Endothelial cell (in vitro differentiated cells): Measurements from ENCODE around the gene CAPSL. TPM values are rescaled to one million over a fixed set of nuclear protein-coding genes. Genes with fewer than 3 reads are reported as not detected.

Experiments used
- DNase-seq: peaks from one replicate; pipeline ENCODE4 v3.0.0; 2021; ENCODE audit warnings: low spot score
- H3K27ac Mint-ChIP-seq: one replicate; pipeline ENCODE4 v1.8.0; 2021; ENCODE audit warnings: mixed read lengths, inconsistent platforms; ENCODE audit not compliant: unreplicated experiment
- H3K27me3 Mint-ChIP-seq: one replicate; pipeline ENCODE4 v1.8.0; 2021; ENCODE audit warnings: mild to moderate bottlenecking, moderate library complexity, mixed read lengths, inconsistent platforms; ENCODE audit not compliant: unreplicated experiment
- H3K36me3 Mint-ChIP-seq: one replicate; pipeline ENCODE4 v1.8.0; 2021; ENCODE audit warnings: mild to moderate bottlenecking, low read depth, mixed read lengths, inconsistent platforms; ENCODE audit not compliant: unreplicated experiment
- H3K4me1 Mint-ChIP-seq: one replicate; pipeline ENCODE4 v1.8.0; 2021; ENCODE audit warnings: mild to moderate bottlenecking, mixed read lengths, inconsistent platforms; ENCODE audit not compliant: unreplicated experiment
- H3K4me3 Mint-ChIP-seq: one replicate; pipeline ENCODE4 v1.8.0; 2021; ENCODE audit warnings: mild to moderate bottlenecking, mixed read lengths, inconsistent platforms; ENCODE audit not compliant: unreplicated experiment
- H3K9me3 Mint-ChIP-seq: one replicate; pipeline ENCODE4 v1.8.0; 2021; ENCODE audit warnings: mixed read lengths, inconsistent platforms; ENCODE audit not compliant: unreplicated experiment
- total RNA-seq: library from RNA; stranded (reverse); fragmentation: NEBNext Ultra II Directional; extraction: Animal tissue kit (Norgen Biotek cat#: 25700); gene quantifications from one replicate; pipeline ENCODE4 v1.2.1, GENCODE V29; 2021; ENCODE audit not compliant: unreplicated experiment
- TF ChIP-seq, protein P1 (sequence below): fragments of 200-600 bp; sonication (generic); IDR thresholded peaks from one replicate; pipeline ENCODE4 v1.5.0; 2021; ENCODE audit warnings: antibody characterized with exemption; ENCODE audit not compliant: unreplicated experiment

CAPSL gene
- total RNA-seq, 1 donor from 2014 or later = not detected

DNA sequence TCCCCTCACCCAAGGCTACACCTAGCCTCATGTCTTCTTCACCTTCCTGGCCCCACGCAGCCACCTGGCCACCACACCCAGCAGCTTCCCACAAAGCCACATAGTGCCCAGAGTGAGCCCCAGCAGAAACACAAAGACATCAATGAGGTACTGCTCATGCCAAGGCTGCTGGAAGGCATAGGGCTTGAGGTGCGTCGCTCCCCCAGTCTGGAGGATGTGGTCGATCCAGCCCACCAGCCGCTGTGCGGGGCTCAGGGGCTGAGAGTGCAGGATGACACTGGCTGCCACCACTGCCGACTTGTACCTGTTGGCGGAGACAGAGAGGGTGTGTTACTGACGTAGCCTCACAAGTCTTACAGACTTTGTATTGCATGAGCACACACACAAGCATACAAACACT, 15.8 kb upstream of the CAPSL start:
- Mint-ChIP-seq H3K4me3 (no peak overlapping the region), H3K9me3 (no peaks in the 10 kb centered on the region), H3K4me1 (no peaks in the 10 kb centered on the region), H3K27ac (no peak overlapping the region), H3K36me3 (no peaks in the 10 kb centered on the region), H3K27me3 (no peaks in the 10 kb centered on the region)
- TF ChIP-seq, protein P1, sequence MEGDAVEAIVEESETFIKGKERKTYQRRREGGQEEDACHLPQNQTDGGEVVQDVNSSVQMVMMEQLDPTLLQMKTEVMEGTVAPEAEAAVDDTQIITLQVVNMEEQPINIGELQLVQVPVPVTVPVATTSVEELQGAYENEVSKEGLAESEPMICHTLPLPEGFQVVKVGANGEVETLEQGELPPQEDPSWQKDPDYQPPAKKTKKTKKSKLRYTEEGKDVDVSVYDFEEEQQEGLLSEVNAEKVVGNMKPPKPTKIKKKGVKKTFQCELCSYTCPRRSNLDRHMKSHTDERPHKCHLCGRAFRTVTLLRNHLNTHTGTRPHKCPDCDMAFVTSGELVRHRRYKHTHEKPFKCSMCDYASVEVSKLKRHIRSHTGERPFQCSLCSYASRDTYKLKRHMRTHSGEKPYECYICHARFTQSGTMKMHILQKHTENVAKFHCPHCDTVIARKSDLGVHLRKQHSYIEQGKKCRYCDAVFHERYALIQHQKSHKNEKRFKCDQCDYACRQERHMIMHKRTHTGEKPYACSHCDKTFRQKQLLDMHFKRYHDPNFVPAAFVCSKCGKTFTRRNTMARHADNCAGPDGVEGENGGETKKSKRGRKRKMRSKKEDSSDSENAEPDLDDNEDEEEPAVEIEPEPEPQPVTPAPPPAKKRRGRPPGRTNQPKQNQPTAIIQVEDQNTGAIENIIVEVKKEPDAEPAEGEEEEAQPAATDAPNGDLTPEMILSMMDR = no peak
- DNase-seq = no peak

DNA sequence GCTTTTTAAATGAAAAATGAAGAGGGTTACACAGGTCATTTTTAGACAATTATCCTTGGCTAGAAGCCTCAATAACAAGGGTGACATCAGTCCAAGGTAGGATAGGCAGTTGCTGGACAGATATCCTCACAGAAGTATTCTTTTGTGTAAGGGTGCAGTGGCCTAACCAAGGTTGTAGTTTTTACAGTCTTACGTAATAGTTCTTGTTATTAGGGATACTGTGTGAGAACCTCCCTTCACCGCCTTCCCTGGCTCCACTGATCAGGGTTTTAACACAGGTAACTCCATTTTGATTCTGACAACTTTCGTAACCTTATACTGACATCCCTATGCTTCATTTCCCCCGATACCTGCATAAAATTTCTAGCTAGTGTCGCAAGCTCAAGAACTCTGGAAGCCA, 8.7 kb upstream of the CAPSL start:
- no peaks in the 10 kb centered on the region for H3K36me3 Mint-ChIP-seq
- no peak overlapping the region for H3K4me3 Mint-ChIP-seq
- H3K4me1 Mint-ChIP-seq = no peaks in the 10 kb centered on the region
- TF ChIP-seq, protein P1 = no peak
- H3K9me3 Mint-ChIP-seq = no peaks in the 10 kb centered on the region
- no peak overlapping the region for H3K27ac Mint-ChIP-seq
- H3K27me3 Mint-ChIP-seq = peaks cover 3% of the 10 kb centered on the region
- no peak for DNase-seq

DNA sequence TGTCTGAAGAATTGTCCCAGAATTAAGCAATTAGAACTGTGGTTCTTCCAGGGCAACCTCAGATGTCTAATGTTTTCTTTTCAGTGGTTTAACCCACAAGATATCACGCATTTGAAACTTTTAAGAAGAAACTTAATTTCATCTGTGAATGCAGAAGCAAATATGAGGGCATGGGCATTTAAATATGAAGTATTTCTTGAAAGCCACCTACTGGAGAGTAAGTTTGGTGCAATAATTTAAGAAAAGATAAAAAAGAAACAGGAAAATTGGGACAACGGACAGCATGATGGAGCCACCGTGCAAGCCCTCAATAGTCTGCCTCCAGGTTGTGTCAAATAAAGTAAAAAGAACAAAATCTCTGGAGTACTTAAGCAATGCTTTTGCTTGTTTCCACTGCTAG, 1.2 kb upstream of the CAPSL start:
- no peaks in the 10 kb centered on the region for H3K4me1 Mint-ChIP-seq
- no peak for DNase-seq
- peaks cover 2% of the 10 kb centered on the region for H3K27me3 Mint-ChIP-seq
- H3K4me3 Mint-ChIP-seq = no peak overlapping the region
- H3K27ac Mint-ChIP-seq = no peak overlapping the region
- no peaks in the 10 kb centered on the region for H3K36me3 Mint-ChIP-seq
- no peaks in the 10 kb centered on the region for H3K9me3 Mint-ChIP-seq
- TF ChIP-seq, protein P1 = peak; percentile 53

DNA sequence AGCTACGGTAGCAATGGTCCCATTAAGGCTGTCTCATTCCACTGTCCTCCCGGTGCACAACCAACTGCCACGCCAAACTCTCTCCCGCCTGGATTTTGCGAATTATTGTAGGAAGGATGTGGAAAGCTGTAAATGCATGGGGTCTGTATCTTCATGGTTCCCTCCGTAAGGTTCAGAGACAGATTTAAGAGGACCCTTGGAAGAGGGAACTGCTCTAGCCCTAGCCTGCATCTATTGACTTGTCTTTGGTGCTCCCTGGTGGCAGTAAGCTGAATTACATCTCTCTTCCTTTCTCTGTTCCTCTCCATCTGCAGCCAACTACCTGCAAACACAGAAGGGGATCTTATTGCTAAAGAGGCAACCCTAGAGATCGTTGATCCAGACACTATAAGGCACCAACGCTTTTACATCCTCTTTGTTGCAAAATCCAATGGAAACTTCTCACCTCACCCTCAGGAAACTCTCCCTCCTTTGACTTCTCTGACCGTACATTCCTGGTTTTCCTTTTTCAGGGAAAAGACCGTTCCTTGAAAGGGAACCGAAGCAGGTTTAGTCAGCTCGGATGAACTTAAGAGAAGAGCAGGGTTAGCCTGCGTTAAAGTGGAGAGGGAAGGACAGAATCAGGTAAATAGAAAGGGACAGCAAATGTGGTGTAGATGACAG, 11.9 kb downstream of the CAPSL start:
- Mint-ChIP-seq H3K4me1 (peaks cover 3% of the 10 kb centered on the region), H3K4me3 (no peak overlapping the region), H3K9me3 (no peaks in the 10 kb centered on the region), H3K27ac (no peak overlapping the region), H3K27me3 (peaks cover 7% of the 10 kb centered on the region), H3K36me3 (no peaks in the 10 kb centered on the region)
- DNase-seq = peak; percentile 67
- TF ChIP-seq, protein P1 = peak; percentile 89

DNA sequence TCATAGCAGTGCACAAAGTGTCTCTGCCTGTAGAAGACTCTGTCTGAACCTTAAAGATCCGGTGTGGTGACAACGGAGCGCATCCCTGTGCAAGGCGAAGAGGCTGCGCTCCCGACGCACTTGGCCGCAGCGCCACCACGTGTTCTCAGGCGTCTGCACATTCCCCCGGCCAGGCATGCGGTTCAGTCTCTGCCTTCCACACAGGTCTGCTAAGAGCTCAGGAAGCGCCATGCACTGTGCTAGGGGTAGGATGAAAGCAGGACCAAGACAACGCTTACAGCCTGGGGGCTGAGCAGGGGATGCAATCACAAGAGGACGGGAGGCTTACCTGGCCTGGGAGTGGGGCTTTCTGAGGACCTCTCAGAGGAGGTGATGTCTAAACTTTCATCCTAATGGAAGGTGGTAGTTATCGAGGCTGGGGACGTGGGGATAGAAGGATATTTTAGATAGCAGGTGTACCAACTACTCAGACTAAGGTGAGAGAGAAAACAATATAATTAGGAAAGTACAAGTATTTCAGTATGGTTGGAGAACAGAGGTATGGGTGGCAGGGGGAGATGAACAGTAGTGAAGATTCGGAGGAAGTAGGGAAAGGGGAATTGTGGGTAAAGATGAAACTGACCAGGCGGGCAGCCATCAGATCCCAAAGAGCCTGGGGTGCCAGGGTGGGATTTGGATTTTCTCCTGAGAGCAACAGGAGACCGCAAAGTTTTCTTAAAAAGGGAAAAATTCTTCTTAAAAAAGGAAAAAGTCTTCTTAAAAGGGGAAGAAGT, 13.3 kb downstream of the CAPSL start:
- peaks cover 7% of the 10 kb centered on the region for H3K27me3 Mint-ChIP-seq
- H3K9me3 Mint-ChIP-seq = no peaks in the 10 kb centered on the region
- H3K36me3 Mint-ChIP-seq = no peaks in the 10 kb centered on the region
- H3K4me3 Mint-ChIP-seq = no peak overlapping the region
- H3K4me1 Mint-ChIP-seq = peaks cover 3% of the 10 kb centered on the region
- DNase-seq = peak; percentile 72
- no peak overlapping the region for H3K27ac Mint-ChIP-seq
- TF ChIP-seq, protein P1 = peak; percentile 35
